Esophagus squamous epithelium (tissue), 5 donors: ENCODE measurements around the gene STAP2. TPM values are rescaled to one million over a fixed set of nuclear protein-coding genes. Genes with fewer than 3 reads are reported as not detected.
"Not testable (repeated sequence)": the region's sequence is repeated elsewhere in the genome, so short reads cannot be mapped to it uniquely, and the experiment has no call there.

Experiments used
- DNase-seq: peaks from one replicate; lab custom pipeline; 2025; lab: John Stamatoyannopoulos, UW
- H3K27ac ChIP-seq, 4 donors: fragments of 200-600 bp; sonication (generic); one replicate each; pipeline ENCODE4 v1.5.1; 2016 to 2019; ENCODE audit warnings: mild to moderate bottlenecking in 1 of 4
- H3K27me3 ChIP-seq, 4 donors: fragments of 200-600 bp; sonication (generic); 1 replicate in 3 of 4; 2 replicates in 1 of 4; pipeline versions ENCODE4 v1.5.1 to v1.6.0; 2017 to 2021; ENCODE audit warnings: antibody characterized with exemption in 1 of 4
- H3K36me3 ChIP-seq, 3 donors: fragments of 200-600 bp; sonication (generic); one replicate each; pipeline ENCODE4 v1.5.1; 2016 to 2019
- H3K4me1 ChIP-seq, 3 donors: fragments of 200-600 bp; sonication (generic); one replicate each; pipeline ENCODE4 v1.5.1; 2017 to 2019
- H3K4me3 ChIP-seq, 4 donors: fragments of 200-600 bp; sonication (generic); 1 replicate in 3 of 4; 2 replicates in 1 of 4; pipeline ENCODE4 v1.5.1; 2016 to 2019; ENCODE audit warnings: mild to moderate bottlenecking in 2 of 4, moderate library complexity in 1 of 4
- H3K9me3 ChIP-seq, 3 donors: fragments of 200-600 bp; sonication (generic); one replicate each; pipeline ENCODE4 v1.5.1; 2016 to 2019
- CTCF ChIP-seq, 6 experiments: fragments of 450-650 bp in 4 of 6; fragments of 200-600 bp in 2 of 6; sonication (generic) in 2 of 6; IDR thresholded peaks; one replicate each; pipeline ENCODE4 v1.5.1; 2016 to 2019; ENCODE audit warnings: antibody characterized with exemption in 6 of 6, mild to moderate bottlenecking in 4 of 6, moderate library complexity in 4 of 6
- POLR2A ChIP-seq, 4 donors: fragments of 450-650 bp; IDR thresholded peaks; one replicate each; pipeline ENCODE4 v1.6.1; 2017; ENCODE audit warnings: antibody characterized with exemption in 4 of 4, mild to moderate bottlenecking in 4 of 4, moderate library complexity in 3 of 4
- WGBS, 2 donors: methylation state at CpG; one replicate each; pipeline ENCODE4 v1.1.5; 2018; 5-methylcytosine and 5-hydroxymethylcytosine counted together
- intact Hi-C: fragments of 100-400 bp; cut with DNase I; formaldehyde crosslinking; loops from one replicate; pipeline ENCODE4 v1.15.0; 2022
- total RNA-seq, 4 donors: library from RNA; depleted of rRNA; stranded (reverse); fragments of >200 nt; gene quantifications; one replicate each; pipeline ENCODE4 v1.1.0, GENCODE V29; 2016
- donor health status: DM: yes; HTN: yes; CAD: no.

The STAP2 gene
- total RNA-seq, 4 donors from 2014 or later: 61.4 to 131 (median 82.5) TPM

GRCh38 chr19:4350111-4350510, 11.5 kb upstream of the STAP2 start:
- WGBS, 2 donors: 75 to 91% methylated on average over 8 of the region's 8 CpGs
- H3K36me3 ChIP-seq: peaks cover 0 to 74% (median 0%) of the 10 kb centered on the region in 3 donors

DNA sequence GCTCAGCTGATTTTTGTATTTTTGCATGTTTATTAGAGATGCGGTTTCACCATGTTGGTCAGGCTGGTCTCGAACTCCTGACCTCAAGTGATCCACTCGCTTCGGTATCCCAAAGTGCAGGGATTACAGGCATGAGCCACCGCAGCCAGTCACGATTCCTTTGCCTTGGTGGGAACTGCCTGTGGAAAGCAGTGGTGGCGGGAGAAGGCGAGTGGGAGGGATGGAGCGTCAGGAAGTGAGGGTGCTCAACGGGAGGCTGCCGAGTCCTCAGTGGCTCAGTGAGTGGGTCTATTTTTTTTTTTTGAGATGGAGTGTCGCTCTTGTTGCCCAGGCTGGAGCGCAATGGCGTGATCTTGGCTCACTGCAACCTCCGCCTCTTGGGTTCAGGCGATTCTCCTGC, 10.6 kb upstream of the STAP2 start:
- H3K27ac ChIP-seq: not testable (repeated sequence)

More at GRCh38 chr19:4350111-4350510, 11.5 kb upstream of the STAP2 start:
- no peak overlapping the region for H3K27ac ChIP-seq
- TF ChIP-seq POLR2A (IDR thresholded peaks at IDR 0.05) (no peak), CTCF (IDR thresholded peaks at IDR 0.05) (no peak)
- no peaks in the 10 kb centered on the region for H3K27me3 ChIP-seq
- peaks cover 0 to 8% (median 3%) of the 10 kb centered on the region in 3 donors for H3K4me1 ChIP-seq
- no peak overlapping the region for H3K4me3 ChIP-seq
- intact Hi-C loops: loop anchor here (5.0 kb wide), 1 partner anchor 83 kb away; no protein-coding TSS in a partner anchor
- H3K9me3 ChIP-seq: no peaks in the 10 kb centered on the region
- no peak for DNase-seq

GRCh38 chr19:4347521-4347920, 8.9 kb upstream of the STAP2 start:
- H3K27ac ChIP-seq: no peak overlapping the region
- no peak for DNase-seq
- peaks cover 0 to 57% (median 0%) of the 10 kb centered on the region in 3 donors for H3K36me3 ChIP-seq
- TF ChIP-seq POLR2A (IDR thresholded peaks at IDR 0.05) (no peak), CTCF (IDR thresholded peaks at IDR 0.05) (no peak)
- intact Hi-C loops: no loop called here
- no peaks in the 10 kb centered on the region for H3K27me3 ChIP-seq
- H3K4me1 ChIP-seq: peaks cover 9 to 18% (median 10%) of the 10 kb centered on the region in 3 donors
- WGBS, 2 donors: 56 to 76% methylated on average over 4 to 6 of the region's 6 CpGs
- no peak overlapping the region for H3K4me3 ChIP-seq
- H3K9me3 ChIP-seq: no peaks in the 10 kb centered on the region

More for the DNA sequence above, 10.6 kb upstream of the STAP2 start:
- H3K27me3 ChIP-seq, H3K9me3 ChIP-seq, DNase-seq, H3K4me3 ChIP-seq, intact Hi-C loops: not testable (repeated sequence)
- Histone ChIP-seq H3K36me3 (peaks cover 0 to 65% (median 0%) of the 10 kb centered on the region in 3 donors), H3K4me1 (peaks cover 4 to 13% (median 6%) of the 10 kb centered on the region in 3 donors)
- 91 to 95% methylated on average over 11 to 15 of the region's 16 CpGs for WGBS, 2 donors

- Histone ChIP-seq H3K36me3 (peaks cover 0 to 53% (median 0%) of the 10 kb centered on the region in 3 donors), H3K27me3 (no peaks in the 10 kb centered on the region), H3K4me1 (peaks cover 14 to 29% (median 14%) of the 10 kb centered on the region in 3 donors), H3K9me3 (no peaks in the 10 kb centered on the region), H3K4me3 (no peak overlapping the region), H3K27ac (no peak overlapping the region)
- intact Hi-C loops: no loop called here
- no peak for TF ChIP-seq CTCF (IDR thresholded peaks at IDR 0.05)
- no peak for TF ChIP-seq POLR2A (IDR thresholded peaks at IDR 0.05)
- DNase-seq: no peak
- WGBS, 2 donors: 84 to 91% methylated on average over 4 to 5 of the region's 6 CpGs
Measured at GRCh38 chr19:4346020-4346383, 7.4 kb upstream of the STAP2 start.

- no peak for DNase-seq
- intact Hi-C loops: no loop called here
- no peak overlapping the region for H3K27ac ChIP-seq
- peaks cover 14 to 29% (median 14%) of the 10 kb centered on the region in 3 donors for H3K4me1 ChIP-seq
- WGBS, 2 donors: 60 to 89% methylated on average over 4 to 8 of the region's 15 CpGs
- H3K9me3 ChIP-seq: no peaks in the 10 kb centered on the region
- peaks cover 0 to 50% (median 0%) of the 10 kb centered on the region in 3 donors for H3K36me3 ChIP-seq
- no peak overlapping the region for H3K4me3 ChIP-seq
- H3K27me3 ChIP-seq: no peaks in the 10 kb centered on the region
- TF ChIP-seq CTCF (IDR thresholded peaks at IDR 0.05) (no peak), POLR2A (IDR thresholded peaks at IDR 0.05) (no peak)
Measured at GRCh38 chr19:4345342-4346019, 6.9 kb upstream of the STAP2 start.
